ENCODE measurements around the gene IL17C.
A peak's percentile ranks its signal among the peaks of the same experiment; 100 is the strongest.
"Not testable (repeated sequence)": the region's sequence is repeated elsewhere in the genome, so short reads cannot be mapped to it uniquely, and the experiment has no call there.

Gene IL17C

GRCh38 chr16:88659160-88659559 is 20.8 kb downstream of the IL17C start:
- DNase-seq (no peak), ATAC-seq (no peak)

DNA sequence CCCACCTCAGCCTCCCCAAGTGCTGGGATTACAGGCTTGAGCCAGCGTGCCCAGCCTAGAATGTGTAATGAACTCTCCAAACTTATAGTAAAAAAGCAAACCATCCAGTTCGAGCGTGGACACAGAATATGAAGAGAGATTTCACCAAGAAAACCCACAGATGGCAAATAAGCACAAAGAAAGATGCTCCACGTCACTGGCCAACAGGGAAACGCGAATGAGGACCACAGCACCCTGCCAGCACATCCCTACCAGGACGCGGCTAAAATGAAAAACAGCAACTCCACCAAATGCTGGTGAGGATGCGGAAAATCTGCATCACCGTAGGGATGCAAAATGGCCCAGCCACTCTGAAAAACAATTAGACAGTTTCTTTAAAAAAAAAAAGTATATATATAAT is 23.1 kb downstream of the IL17C start:
- no peak for ATAC-seq
- DNase-seq: no peak

- DNase-seq (no peak), ATAC-seq (no peak)
Observed at GRCh38 chr16:88662222-88662842, 24.0 kb downstream of the IL17C start.

DNA sequence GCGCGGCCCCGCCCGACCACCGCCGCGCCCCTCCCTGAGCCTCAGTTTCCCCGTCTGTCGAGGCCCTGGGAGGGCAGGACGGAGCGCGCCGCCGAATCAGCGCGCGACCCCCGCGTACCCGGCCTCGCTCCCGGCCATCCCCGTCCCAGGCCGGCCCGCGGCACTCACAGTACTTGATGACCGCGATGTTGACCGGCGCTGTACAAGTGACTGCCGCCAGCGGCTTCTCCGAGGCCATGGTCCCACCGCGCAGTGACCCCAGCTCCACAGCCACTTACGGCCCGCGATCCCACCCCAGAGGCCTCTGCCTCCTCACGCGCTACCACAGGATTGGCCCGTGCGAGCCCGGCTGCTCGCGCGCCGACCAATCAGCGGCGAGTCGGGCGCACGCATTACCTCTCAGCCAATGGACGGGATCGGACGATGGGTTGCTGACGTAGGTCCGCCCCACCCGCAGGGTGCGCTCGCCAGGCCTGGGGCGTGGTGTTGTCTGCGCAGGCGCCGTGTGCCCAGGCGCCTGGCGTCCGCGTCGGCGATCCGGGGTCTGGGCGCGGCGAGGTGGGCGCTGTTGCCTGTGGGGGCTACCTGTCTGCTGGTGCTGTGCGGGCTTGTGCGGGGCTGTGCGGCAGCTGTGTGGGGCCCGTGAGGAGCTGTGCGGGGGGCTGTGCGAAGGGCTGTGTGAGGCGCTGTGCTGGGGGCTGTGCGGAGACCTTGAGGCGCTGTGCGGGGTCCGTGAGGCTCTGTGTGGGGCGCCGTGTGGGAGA is 24.7 kb downstream of the IL17C start, which contains the start of gene MVD:
Gene MVD (minus strand): TSS at position 249 of the 764 bp plus-strand sequence. CDS start 11 bp downstream, at position 238.
- DNase-seq: peak; percentile 97
- peak; percentile 99 for ATAC-seq

- no peak for DNase-seq
- ATAC-seq: no peak
Observed at GRCh38 chr16:88665148-88665547, 26.8 kb downstream of the IL17C start.

GRCh38 chr16:88665570-88665969 is 27.2 kb downstream of the IL17C start:
- no peak for ATAC-seq
- no peak for DNase-seq

GRCh38 chr16:88667461-88667860 is 29.1 kb downstream of the IL17C start:
- no peak for DNase-seq
- ATAC-seq: no peak

- ATAC-seq: not testable (repeated sequence)
Observed at GRCh38 chr16:88669493-88669892, 31.1 kb downstream of the IL17C start.

GRCh38 chr16:88669980-88670379 is 31.6 kb downstream of the IL17C start:
- ATAC-seq: no peak

More at GRCh38 chr16:88669493-88669892, 31.1 kb downstream of the IL17C start:
- DNase-seq: not testable (repeated sequence)

GRCh38 chr16:88671806-88672205 is 33.4 kb downstream of the IL17C start:
- ATAC-seq (no peak), DNase-seq (no peak)

More at GRCh38 chr16:88669980-88670379, 31.6 kb downstream of the IL17C start:
- no peak for DNase-seq

DNA sequence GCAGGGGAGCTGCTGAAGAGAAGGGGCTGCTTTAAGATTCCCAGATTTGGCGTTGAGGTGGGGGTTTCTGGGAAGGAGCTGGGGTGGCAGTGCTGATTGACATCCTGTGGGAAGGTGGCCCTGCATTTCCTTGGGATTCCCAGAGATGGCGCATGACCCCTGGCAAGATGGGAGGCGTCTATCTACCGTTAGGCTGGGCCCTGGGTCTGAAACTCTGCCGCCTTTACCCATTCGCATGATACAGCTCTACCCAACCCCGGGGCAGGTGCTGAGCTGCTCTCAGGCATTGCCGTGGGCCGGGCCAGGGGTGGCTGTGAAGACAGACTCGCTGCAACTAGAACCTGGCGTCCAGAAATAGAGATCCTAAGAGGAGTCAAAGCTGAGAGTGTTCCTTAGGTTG is 34.4 kb downstream of the IL17C start:
- ATAC-seq: no peak
- DNase-seq: no peak

DNA sequence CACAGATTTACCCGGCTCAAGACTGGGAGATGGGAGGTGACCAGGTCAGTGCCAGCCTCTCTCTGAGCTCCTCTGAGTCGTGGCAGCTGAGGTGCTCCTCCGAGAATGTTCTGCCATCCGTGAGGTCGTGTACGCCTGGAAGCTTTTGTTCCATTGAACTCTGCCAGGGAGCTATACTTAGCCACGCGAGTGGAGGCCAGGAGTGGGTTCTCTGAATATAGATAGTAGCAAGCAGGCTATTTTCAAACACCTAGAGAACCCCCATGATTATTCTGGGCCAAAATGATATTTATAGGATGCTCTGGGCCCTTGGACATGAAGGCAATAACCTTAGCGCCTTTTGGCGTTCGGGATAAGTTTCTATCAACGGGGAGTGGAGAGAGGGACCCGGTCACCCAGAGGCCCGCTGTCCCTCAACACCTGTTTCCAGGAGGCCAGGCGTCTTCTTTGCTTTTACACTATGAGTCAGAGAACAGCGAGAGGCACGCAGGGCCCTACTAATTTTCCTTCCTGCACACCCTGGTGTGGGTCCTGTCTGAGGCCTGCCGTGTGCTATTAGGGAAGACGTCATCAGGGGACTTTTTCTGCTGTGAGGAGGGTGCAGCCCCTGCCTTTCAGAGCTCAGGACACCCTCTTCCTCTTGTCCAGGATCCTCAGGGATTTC is 35.5 kb downstream of the IL17C start:
- no peak for ATAC-seq
- no peak for DNase-seq

DNA sequence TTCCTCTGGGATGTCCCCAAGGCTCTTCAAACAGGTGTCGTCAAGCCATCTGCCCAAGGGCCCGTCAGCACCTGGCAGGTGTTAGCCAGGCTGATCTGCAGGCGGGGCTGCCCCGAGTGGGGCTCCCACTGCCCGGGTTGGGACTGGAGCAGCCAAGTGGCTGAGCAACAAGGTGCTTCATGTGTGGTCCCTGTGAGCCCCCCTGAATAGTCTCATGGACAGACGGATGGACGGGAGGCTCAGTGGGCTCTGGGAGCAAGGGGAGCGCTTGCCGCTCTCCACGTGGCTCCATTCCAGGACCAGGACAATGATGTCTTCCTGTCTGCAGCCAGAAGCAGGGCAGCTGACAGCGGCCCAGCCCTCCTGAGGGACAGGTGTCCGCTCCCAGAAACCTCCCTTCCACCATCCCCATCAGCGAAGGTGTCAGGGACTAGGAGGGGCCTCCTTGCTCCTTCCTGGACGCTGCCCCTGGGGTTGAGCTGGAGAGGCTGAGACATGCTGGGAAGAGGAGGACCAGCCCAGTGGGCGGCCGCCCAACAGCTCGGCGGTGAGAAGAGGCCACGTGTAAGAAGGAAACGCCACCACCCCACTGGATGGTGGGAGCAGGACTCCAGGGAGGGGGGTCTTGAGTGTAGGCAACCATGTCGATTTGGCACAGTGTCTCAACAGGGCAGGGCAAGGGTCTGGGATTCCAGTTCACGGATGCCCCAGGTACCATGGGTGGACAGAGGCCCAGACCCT is 38.3 kb downstream of the IL17C start:
- no peak for DNase-seq
- no peak for ATAC-seq

DNA sequence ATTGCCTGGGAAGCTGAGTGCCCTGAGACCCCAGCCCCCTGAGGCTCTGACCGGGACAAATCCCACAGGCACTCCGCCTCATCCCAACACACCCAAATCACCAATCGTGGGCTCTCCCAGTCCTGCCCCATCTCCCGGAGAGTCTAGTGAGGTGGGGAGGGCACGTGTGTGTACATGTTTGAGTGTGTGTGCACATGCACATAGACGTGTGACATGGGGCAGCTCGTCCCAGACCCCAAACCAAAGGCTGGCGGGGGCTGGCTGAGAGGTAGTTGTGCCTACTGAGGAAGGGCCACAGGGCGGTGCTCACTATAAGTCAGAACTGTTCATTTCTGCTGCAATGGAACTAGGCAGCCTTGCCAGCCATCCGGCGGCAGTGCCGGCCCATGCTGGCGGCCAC is 39.3 kb downstream of the IL17C start:
- no peak for DNase-seq
- no peak for ATAC-seq

GRCh38 chr16:88678224-88678979 is 40.0 kb downstream of the IL17C start:
- ATAC-seq (no peak), DNase-seq (no peak)

- DNase-seq (no peak), ATAC-seq (no peak)
Observed at GRCh38 chr16:88680554-88681083, 42.2 kb downstream of the IL17C start.

DNA sequence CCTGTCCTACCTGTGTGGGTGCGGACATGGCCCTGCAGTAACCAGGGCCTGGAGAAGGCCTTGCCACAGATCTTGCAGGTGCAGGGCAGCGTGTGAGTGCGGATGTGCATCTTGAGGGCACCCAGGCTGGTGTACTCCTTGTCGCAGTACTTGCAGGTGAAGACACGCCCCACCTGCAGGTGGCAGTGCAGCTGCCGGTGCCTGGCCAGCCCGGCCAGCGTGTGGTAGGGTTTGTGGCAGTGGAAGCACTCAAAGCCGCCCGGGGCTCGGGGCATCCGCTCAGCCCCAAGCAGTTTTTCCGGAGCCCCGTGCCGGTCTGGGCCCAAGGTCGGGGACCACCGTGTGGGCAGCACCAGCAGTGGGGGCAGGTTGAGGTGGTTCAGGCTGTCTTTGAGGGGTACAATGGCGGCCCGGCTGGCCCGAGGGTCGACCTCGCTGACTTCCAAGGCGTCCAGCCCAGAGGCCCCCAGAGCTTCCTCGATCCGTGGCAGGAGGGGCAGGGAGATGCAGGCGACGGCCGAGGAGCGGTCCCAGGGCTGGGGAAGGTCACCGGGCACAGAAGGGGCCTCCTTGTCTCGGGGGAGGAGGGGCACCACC is 42.8 kb downstream of the IL17C start:
- DNase-seq (peak; percentile 66), ATAC-seq (no peak)

- DNase-seq: peak; percentile 76
Observed at GRCh38 chr16:88681709-88682451, 43.5 kb downstream of the IL17C start.

DNA sequence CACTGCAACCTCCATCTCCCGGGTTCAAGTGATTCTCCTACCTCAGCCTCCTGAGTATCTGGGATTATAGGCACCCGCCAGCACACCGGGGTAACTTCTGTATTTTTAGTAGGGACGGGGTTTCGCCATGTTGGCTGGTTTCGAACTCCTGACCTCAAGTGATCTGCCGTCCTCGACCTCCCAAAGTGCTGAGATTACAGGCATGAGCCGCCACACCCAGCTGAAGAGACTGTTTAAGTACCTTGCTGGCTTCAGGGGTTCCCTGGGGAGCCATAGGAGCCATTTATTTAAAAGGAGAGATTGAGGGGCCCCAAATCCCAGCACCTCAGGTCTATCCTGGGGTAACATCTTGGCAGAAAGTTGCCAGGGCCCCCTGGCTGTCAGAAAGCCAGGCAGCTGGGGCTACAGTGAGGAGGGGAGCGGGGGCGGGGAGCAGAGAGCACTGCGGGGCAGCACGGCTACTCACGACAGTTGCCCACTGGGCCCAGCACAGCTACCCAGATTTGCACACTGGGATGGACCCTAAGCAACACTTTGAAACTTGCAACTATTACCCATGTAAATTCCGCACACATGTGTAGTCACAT is 46.3 kb downstream of the IL17C start:
- ATAC-seq: no peak
- no peak for DNase-seq

More at GRCh38 chr16:88681709-88682451, 43.5 kb downstream of the IL17C start:
- peak; percentile 63 for ATAC-seq
